HG03097 (cell line): ENCODE measurements around the gene SLF2.

ENCODE experiments used
- ATAC-seq: cut with Tn5 transposase; IDR thresholded peaks from one replicate; pipeline ENCODE4 v1.9.1; 2021; ENCODE audit not compliant: unreplicated experiment, low FRiP score

SLF2 gene

DNA sequence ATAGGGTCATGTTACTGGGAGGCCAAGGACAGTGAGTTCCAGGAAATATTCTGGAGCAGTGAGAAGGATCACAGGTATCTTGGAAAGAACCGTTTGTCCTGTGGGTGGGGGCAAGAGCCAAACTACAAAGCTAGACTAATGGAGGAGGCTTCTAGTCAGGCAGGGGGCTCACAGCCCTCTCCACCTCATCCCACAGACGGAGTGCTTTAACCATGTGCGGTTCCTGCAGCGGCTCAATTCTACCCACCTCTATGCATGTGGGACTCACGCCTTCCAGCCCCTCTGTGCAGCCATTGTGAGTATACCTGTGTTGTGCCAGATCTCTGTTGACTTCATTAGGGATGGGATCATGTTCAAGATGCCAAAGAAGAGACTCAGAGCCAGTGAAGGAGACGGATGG is 64.7 kb downstream of the SLF2 start:
- no peak for ATAC-seq

DNA sequence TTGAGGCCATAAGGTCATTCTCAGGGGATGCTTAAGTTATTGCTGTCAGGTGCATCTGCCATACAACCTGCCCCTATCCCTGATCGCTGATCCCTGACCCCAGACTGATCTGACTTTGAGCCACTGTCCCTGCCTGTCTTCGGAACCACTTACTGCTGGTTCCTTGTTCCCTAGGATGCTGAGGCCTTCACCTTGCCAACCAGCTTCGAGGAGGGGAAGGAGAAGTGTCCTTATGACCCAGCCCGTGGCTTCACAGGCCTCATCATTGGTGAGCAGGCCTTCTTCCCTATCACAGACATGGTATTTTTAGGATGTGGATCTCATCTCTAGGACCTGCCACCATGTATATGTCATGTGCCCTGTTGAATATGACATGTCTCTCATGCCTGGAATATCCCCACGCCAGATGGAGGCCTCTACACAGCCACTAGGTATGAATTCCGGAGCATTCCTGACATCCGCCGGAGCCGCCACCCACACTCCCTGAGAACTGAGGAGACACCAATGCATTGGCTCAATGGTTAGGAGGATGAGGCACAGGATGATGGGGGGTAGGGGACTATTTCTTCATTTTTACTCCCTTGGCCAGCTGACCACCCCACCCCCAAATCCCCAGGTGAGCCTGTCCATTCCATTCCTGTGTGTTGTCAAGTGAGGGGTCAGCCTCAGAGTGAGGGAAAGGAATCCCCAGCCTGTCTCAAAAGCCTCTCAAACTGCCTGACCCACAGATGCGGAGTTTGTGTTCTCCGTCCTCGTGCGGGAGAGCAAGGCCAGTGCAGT is 65.5 kb downstream of the SLF2 start:
- no peak for ATAC-seq

DNA sequence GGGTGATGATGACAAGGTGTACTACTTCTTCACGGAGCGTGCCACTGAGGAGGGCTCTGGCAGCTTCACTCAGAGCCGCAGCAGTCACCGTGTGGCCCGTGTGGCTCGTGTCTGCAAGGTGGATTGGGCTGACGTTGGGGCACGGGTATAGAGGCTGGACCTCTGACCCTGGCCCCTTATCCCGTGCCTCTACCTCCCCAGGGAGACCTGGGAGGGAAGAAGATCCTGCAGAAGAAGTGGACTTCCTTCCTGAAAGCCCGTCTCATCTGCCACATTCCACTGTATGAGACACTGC is 66.1 kb downstream of the SLF2 start:
- ATAC-seq, result no peak

DNA sequence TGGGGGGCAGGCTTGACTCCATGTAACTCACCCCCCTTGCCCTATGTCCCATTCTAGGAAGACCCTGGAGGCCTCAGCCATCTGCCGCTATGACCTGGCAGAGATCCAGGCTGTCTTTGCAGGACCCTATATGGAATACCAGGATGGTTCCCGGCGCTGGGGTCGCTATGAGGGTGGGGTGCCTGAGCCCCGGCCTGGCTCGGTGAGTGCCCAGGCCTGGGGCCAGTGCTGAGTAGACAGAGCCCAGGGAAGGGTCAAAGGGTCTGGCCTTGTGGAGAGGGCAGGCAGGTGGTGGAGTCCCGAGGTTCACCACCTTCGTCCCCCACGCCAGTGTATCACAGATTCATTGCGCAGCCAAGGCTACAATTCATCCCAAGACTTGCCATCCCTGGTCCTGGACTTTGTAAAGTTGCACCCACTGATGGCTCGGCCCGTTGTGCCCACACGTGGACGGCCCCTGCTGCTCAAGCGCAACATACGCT is 67.1 kb downstream of the SLF2 start:
- no peak for ATAC-seq

DNA sequence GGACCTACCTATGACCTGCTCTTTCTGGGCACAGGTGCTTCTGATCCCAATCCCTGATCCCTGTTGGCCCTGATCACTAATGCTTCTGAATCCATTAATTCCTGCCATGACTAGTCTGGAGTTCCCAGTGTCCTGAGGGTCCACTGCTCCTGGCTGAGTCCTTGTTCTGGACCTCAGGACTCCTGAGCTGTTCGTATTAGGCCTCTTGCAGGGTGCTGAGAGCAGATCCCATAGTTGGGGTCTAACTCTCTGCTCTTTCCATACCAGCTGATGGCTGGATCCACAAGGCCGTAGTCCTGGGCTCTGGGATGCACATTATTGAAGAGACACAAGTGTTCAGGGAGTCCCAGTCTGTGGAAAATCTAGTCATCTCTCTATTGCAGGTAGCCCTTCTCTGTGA is 67.5 kb downstream of the SLF2 start:
- ATAC-seq, result no peak

DNA sequence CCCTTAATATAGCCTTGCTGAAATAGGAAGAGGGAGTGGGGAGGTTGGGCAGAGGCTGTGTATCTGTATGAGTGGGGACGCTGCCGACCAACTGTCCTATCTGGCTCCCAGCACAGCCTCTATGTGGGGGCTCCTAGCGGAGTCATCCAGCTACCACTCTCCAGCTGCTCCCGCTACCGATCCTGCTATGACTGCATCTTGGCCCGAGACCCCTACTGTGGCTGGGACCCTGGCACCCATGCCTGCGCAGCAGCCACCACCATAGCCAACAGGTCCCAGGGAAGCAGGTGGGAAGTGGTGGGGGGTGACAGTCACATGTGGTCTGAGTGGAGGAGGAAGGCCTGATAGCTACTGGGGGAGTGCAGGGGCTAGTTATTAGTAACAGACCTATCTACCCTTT is 67.9 kb downstream of the SLF2 start:
- no peak for ATAC-seq

DNA sequence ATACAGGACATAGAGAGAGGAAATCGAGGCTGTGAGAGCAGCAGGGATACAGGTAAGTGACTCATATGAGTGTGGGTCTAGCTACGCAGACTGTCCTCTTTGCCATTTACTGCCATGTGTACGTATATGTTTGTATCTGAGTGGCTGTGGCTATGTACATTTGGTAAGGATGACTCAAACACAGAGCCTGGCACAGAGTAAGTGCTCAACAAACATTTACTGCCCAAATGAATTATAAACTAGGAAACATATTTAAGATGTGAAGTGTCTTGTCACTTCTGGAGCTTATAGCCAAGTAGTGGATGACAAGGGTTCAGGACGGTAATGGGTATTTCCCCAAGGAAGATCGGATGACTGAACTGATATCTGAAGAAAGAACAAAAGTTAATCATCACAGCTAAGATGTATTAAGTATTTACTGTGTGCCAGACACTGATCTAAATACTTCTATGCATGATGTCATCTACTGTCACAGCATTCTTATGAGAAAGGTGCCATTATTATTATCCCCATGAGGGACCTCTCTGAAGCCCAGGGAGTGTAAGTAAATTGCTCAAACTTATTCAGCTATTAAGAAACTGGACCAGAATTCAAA is 68.5 kb downstream of the SLF2 start:
- no peak for ATAC-seq

DNA sequence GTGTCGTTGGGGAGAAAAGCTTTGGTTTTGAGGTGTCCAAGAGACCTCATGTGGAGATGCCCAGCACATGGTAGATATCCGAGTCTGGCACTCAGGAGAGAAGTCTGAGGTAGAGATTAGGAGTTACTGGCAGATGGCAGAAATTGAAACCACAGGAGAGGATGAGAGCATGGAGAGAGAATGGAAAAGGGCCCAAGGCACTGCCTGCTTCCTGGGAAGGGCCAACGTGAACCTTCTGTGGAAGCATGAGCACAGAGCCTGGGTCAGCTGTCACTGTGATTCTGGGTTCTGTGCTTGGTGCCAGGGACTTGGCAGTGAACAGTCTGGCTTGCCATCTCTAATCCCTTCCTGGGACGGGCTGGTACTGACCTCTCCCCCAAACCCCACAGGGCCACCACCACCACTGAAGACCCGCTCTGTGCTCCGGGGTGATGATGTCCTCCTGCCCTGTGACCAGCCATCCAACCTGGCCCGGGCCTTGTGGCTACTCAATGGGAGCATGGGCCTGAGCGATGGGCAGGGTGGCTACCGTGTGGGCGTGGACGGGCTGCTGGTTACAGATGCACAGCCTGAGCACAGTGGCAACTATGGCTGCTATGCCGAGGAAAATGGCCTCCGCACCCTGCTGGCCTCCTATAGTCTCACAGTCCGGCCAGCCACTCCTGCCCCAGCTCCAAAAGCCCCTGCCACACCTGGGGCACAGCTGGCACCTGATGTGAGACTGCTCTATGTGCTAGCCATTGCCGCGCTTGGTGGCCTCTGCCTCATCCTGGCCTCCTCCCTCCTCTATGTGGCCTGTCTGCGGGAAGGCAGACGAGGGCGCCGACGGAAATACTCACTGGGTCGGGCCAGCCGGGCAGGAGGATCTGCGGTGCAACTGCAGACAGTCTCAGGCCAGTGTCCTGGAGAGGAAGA is 70.4 kb downstream of the SLF2 start:
- ATAC-seq, result no peak

DNA sequence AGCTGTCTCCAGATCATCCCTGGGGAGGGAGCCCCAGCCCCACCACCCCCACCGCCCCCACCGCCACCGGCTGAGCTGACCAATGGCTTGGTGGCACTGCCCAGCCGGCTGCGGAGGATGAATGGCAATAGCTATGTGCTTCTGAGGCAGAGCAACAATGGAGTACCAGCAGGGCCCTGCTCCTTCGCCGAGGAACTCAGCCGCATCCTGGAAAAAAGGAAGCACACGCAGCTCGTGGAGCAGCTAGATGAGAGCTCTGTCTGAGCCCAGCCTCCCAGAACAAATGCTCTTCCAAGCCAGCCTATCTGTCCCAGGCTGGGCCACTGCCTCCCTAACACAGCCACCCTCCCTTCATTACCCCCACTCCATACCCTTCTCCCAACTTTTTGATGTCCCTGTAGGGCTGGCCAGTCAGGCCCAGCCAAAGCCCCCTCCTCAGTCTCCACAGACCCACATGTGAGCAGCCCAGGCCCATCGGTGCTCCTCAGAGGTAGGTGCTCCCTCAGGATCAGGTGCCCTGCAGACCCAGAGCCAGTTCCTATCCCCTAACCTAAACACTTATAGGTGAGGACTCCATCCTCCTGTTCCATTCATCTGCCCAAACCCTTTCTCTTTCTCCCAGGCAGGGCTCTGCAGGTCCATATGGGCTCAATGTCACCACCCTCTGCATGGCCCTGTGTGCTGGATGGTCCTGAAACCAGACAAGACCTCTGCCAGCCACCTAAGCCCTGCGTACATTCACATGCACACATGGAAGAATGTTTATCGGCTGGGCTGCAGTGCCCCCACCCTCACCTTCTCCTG is 71.3 kb downstream of the SLF2 start:
- no peak for ATAC-seq

DNA sequence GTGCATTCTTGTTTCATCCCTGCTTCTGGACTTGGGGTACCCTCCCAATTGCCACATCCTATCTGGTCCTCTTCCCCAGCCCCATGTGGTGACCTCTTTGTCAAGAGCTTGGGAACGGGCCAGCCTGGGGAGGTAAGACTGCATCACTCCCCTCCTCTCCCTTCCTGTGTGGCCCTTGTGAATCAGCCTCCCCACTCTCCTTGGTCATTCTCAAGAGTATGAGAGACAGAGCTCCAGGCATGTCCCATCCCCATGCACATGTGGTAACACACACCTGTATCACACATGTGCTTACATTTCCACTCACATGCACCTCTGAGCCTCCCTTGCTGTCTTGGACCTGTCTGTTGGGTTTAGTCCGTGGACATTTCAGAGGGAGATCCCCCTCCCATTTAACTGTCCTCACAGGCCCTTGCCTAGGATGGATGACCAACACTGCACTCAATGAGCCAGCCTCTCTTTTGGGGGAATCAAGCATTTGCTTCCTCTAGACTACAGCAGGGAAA is 72.0 kb downstream of the SLF2 start:
- no peak for ATAC-seq

DNA sequence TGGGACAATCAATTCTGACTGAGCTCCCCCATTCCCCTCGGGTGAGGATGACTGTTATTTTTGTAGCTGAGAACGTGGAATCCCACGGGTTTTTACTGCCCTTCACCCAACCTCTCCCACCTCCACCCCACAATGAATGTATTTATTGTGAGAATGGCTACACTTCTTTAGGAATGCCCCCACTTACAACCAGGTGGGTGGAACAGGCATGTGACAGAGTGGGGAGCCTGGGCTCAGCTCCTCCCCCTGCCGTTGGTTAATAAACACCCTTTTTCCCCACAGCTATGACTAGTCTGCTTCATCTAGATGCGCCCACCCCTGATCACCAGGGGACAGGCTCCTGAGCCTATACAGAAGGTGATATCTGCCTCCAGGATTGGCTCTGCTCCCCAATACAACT is 72.6 kb downstream of the SLF2 start:
- no peak for ATAC-seq

DNA sequence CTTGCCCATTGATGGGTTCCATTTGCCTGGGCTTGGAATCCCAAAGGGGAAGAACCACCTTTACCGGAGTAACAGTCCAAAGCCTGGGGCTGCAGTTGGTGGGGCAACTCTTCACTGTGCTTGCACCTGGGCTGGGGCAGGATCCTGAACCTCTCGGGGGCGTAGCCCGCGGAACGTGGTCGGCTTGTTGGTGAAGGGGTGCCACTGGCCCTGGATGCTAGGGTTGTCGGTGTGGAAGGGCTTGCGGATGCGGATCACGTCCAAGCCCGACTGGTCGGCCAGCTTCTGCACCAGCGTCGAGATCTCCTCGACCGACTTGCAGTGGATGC is 73.8 kb downstream of the SLF2 start:
- ATAC-seq, result no peak

DNA sequence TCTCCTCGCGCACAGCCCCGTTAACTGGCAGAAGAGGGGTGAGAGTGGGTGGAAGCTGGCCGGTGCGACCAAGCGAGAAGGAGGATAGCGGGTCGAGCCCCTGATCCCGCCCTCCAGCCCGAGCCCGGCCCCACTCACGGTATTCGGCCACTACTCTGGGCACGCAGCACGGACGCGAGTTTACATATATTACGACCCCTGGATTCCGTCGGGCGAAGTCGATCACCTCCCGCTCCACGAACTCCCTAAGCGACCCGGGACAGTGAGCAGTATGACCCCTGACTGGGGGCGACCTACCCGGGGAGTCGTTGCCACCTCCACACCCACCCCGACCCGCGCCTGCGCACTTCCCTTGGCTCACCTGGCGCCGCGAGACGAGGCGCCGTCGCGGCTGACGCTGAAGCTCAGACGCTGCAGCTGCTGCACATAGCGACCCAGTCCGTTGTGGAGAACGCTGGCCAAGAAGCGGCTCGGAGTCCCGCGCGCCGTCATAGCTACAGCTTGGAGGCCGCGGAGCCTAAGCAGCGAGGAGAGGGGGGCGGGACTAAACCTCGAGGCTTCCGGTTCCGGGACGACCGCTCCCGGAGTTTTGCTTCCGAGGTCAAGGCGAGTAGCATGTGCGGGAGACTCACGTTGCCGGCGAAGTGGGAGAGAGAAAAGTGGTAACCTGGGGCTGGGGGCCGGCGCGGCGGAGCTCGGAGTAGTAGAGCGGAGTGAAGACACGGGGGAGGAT is 74.4 kb downstream of the SLF2 start, which contains the start of the genes MRPL43 and TWNK:
Gene MRPL43 (minus strand): TSS at position 546 of the 733 bp plus-strand sequence. CDS start 54 bp downstream, at position 492.
Gene TWNK (plus strand): TSS at position 592 of the 733 bp plus-strand sequence. CDS start 668 bp downstream, outside the sequence.
- ATAC-seq, result peak; percentile 62

DNA sequence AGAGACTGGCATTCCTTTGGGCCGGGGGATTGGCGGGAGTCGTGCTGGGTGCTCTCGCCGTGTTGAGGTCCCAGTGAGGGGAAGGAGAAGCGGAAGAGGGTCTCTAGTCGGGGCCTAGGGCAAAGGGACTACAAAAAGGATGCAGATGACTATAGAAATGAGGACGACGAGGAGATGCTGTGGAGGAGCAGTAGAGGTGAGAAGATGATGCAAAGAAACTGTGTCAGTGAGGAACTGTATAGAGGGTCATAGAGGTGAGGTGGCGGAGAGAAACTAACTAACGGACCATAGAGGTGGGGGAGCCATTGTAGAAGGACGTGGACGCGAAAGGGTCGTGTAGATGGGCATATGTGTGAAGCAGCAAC is 74.9 kb downstream of the SLF2 start:
- ATAC-seq, result no peak

DNA sequence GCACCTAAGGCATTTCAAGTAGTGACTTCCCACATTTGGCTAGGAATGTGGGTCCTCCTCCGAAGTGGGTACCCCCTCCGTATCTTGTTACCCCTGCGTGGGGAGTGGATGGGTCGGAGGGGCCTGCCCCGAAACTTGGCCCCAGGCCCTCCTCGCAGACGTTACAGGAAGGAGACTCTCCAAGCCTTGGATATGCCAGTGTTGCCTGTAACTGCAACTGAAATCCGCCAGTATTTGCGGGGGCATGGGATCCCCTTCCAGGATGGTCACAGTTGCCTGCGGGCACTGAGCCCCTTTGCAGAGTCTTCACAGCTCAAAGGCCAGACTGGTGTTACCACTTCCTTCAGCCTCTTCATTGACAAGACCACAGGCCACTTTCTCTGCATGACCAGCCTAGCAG is 75.4 kb downstream of the SLF2 start:
- no peak for ATAC-seq

DNA sequence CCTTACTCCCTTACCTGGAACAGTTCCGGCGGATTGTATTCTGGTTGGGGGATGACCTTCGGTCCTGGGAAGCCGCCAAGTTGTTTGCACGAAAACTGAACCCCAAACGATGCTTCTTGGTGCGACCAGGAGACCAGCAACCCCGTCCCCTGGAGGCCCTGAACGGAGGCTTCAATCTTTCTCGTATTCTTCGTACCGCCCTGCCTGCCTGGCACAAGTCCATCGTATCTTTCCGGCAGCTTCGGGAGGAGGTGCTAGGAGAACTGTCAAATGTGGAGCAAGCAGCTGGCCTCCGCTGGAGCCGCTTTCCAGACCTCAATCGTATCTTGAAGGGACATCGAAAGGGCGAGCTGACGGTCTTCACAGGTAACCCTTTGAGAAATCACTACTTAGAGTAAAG is 76.3 kb downstream of the SLF2 start:
- ATAC-seq, result no peak

DNA sequence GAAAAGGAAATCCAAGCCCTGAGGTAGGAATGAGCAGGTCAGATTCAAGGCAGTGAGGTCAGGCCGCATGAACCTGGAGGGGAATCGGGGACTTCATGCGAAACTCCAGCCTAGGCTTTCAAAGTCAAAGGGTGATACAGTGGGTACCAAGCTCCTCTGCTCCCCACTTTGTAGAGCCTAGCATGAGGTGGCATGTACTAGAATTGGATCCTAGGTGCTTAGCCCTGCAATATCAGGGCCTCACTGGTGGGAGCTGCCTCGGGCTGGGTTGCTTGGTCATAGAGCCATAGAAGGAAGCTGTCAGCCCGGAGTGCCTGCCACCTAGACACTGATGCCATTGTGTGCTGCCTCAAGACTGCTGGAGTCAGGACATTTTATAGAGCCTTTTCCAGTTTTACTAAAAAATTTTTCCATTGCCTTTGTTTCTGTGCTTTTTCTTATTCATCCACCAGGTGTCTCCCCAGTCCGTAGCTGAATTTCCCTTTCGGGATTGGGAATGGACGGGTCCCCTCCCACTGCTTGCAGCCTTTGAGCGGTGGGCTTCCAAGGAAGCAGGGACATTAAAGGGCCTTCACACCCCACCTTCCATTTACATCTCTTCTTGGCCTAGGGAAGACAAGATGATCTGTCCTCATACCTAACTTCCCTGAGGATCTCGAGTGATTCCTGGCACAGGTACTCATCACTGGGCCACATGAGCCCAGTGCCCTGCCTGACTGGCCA is 81.4 kb downstream of the SLF2 start:
- ATAC-seq, result no peak

DNA sequence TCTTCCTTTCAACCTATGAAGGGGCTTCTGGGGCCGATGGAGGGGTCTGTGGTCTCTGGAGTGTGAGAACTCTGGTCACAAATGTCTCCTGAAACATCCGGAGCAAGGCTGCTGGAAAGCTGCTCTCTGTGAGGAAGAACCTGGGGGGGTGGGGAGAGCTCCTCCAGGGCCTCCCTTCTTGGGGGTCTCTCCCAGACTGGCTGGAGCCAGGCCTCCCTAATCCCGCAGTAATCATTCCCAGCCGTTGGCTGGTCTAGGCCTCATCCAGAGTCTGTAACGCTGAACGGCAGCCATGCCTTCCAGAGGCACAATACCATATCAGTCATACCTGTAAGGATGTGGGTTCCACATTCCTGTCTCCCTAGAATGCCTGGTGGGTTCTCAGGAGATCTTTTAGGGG is 82.4 kb downstream of the SLF2 start:
- no peak for ATAC-seq

DNA sequence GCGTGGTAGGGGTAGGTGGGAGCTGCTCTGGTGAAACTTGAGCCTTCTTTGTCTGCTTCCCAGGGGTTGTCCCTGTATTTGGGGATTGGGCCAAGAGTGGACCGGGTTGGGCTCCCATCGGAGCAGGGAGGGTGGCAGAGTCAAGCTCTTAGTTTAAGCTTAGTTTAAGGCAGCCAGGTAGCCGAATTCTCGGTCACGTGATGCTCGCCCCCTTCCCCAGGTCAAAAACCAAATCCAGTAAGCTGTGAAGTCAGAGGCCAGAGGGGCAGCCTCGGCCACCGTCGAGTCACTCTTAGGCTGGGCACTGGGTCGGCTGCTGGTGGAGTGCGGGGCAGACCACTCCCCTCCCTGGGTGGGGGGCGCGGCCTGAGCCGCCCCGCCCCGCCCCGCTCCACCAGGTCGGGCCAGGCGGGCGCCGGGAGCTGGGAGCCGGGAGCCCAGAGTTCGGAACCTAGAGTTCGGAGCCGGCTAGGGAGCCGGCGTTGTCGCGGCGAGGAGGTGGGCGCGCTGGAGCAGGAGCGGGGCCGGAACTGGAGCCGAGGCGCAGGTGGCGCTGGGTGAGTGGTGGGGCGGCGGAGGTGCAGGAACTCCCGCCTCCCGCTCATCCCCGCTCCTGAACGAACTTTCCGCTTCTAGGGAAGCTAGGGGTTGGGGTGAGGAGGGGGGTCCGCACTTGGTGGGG is 84.1 kb downstream of the SLF2 start:
- no peak for ATAC-seq
